ENCODE measurements around the gene COL19A1. TPM values are rescaled to one million over a fixed set of nuclear protein-coding genes. Genes with fewer than 3 reads are reported as not detected.

The COL19A1 gene
- total RNA-seq, 1 experiment from 2014 or later: not detected

DNA sequence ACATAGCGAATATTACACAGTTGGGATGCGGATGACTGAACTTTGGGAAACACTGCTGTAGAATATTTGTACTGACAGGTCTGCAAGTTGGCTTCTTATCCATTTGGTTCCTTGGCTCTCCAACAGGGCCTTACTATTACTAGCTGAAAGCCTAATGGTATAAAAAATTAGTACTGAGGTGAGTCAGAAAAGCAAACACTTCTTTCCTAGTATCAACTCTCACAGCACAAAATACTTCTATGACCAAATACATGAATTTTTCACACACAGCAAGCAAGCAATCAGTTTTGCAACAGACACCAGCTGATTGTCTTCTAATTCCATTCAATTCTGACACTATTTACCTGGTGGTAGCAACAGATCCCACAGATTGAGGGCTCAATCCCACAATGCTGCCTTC lies 268.2 kb downstream of the COL19A1 start:
- ATAC-seq (no peak), DNase-seq (ENCODE audit: low read depth, low spot score) (no peak)
- no peaks in the 10 kb centered on the region for H3K9me3 ChIP-seq (ENCODE audit: control insufficient read depth, insufficient read depth, low read depth, low read length)
- no peak overlapping the region for H3K27ac ChIP-seq (ENCODE audit: low read length)
- in situ Hi-C loops (cut with HindIII; ENCODE audit: low pct_unique_long_range_greater_than_20kb, low sequenced_read_pairs) (no loop called here), intact Hi-C loops (cut with micrococcal nuclease; ENCODE audit: unreplicated experiment) (no loop called here)
- no peak overlapping the region for H3K4me3 ChIP-seq (ENCODE audit: low read depth in 2 of 2, low read length in 2 of 2)
- BruUV-seq (replicated peaks): no TSS peak
- POLR2A ChIA-PET: no interaction called here
- no peaks in the 10 kb centered on the region for H3K4me1 ChIP-seq (ENCODE audit: control insufficient read depth, insufficient read depth, low read length)
- TF ChIP-seq SIN3A (IDR thresholded peaks at IDR 0.05; ENCODE audit: borderline replicate concordance, insufficient read depth, low read depth, low read length) (no peak), TCF7L2 (IDR thresholded peaks at IDR 0.05; ENCODE audit: low read depth, low read length) (no peak), POLR2AphosphoS5 (IDR thresholded peaks at IDR 0.05; ENCODE audit: low read depth, low read length) (no peak)
- TF ChIP-seq, protein P1, sequence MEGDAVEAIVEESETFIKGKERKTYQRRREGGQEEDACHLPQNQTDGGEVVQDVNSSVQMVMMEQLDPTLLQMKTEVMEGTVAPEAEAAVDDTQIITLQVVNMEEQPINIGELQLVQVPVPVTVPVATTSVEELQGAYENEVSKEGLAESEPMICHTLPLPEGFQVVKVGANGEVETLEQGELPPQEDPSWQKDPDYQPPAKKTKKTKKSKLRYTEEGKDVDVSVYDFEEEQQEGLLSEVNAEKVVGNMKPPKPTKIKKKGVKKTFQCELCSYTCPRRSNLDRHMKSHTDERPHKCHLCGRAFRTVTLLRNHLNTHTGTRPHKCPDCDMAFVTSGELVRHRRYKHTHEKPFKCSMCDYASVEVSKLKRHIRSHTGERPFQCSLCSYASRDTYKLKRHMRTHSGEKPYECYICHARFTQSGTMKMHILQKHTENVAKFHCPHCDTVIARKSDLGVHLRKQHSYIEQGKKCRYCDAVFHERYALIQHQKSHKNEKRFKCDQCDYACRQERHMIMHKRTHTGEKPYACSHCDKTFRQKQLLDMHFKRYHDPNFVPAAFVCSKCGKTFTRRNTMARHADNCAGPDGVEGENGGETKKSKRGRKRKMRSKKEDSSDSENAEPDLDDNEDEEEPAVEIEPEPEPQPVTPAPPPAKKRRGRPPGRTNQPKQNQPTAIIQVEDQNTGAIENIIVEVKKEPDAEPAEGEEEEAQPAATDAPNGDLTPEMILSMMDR (IDR thresholded peaks at IDR 0.05): no peak
- TF ChIP-seq, protein P2, sequence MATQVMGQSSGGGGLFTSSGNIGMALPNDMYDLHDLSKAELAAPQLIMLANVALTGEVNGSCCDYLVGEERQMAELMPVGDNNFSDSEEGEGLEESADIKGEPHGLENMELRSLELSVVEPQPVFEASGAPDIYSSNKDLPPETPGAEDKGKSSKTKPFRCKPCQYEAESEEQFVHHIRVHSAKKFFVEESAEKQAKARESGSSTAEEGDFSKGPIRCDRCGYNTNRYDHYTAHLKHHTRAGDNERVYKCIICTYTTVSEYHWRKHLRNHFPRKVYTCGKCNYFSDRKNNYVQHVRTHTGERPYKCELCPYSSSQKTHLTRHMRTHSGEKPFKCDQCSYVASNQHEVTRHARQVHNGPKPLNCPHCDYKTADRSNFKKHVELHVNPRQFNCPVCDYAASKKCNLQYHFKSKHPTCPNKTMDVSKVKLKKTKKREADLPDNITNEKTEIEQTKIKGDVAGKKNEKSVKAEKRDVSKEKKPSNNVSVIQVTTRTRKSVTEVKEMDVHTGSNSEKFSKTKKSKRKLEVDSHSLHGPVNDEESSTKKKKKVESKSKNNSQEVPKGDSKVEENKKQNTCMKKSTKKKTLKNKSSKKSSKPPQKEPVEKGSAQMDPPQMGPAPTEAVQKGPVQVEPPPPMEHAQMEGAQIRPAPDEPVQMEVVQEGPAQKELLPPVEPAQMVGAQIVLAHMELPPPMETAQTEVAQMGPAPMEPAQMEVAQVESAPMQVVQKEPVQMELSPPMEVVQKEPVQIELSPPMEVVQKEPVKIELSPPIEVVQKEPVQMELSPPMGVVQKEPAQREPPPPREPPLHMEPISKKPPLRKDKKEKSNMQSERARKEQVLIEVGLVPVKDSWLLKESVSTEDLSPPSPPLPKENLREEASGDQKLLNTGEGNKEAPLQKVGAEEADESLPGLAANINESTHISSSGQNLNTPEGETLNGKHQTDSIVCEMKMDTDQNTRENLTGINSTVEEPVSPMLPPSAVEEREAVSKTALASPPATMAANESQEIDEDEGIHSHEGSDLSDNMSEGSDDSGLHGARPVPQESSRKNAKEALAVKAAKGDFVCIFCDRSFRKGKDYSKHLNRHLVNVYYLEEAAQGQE (IDR thresholded peaks at IDR 0.05; ENCODE audit: insufficient read depth in 1 of 2, low read depth in 2 of 2, low read length in 1 of 2): no peak
- CTCF ChIA-PET: no interaction called here
- H3K27me3 ChIP-seq (ENCODE audit: control insufficient read depth, insufficient read depth, low read length): no peaks in the 10 kb centered on the region
- H3K36me3 ChIP-seq (ENCODE audit: control insufficient read depth, insufficient read depth, low read length): no peaks in the 10 kb centered on the region

DNA sequence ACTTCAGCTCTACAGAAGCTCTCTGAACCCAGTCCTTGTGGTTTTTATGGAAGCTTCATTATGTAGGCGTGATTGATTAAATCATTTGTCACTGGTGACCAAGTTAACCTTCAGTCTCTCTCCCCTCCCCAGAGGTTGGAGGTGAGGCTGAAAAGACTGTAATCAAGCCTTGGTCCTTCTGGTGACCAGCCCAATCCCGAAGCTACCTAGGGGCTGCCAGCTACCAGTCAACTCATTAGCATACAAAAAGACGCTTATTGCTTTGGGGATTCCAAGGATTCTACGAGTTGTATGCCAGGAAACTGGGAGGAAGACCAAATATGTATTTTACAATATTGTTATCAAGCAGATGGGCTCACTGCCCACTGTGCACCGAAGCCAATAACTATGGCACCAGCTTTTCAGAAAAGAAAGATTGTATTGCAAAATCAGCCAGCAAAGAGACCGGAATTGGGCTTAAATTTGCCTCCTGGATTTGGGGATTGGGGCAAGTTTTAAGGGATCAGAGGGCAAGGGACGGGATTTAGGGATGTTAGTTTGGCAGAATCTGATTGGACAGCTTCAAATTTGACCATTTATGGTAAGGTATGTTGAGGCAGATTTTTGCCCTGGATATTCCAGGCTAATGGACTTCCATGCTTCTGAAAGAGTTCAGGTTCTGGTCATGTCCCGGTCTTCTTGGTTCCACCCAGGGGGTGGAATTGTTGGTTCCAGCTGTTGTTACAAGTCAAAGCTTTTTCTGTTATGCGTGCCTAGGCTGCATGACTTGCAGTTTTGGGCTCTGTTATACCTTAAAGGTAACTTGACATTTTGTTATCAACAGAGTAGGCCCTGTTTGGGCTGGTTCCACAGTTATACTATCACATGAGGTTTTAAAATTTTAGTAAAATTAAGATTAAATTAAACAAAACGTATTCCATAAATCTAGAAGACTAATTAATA lies 269.1 kb downstream of the COL19A1 start:
- no TSS peak for BruUV-seq (replicated peaks)
- no peak for DNase-seq (ENCODE audit: low read depth, low spot score)
- CTCF ChIA-PET: no interaction called here
- in situ Hi-C loops (cut with HindIII; ENCODE audit: low pct_unique_long_range_greater_than_20kb, low sequenced_read_pairs) (no loop called here), intact Hi-C loops (cut with micrococcal nuclease; ENCODE audit: unreplicated experiment) (no loop called here)
- POLR2A ChIA-PET: no interaction called here
- ATAC-seq: no peak
- no peak overlapping the region for H3K27ac ChIP-seq (ENCODE audit: low read length)
- no peaks in the 10 kb centered on the region for H3K27me3 ChIP-seq (ENCODE audit: control insufficient read depth, insufficient read depth, low read length)
- H3K36me3 ChIP-seq (ENCODE audit: control insufficient read depth, insufficient read depth, low read length): no peaks in the 10 kb centered on the region
- H3K4me3 ChIP-seq (ENCODE audit: low read depth in 2 of 2, low read length in 2 of 2): no peak overlapping the region
- no peak for TF ChIP-seq TCF7L2 (IDR thresholded peaks at IDR 0.05; ENCODE audit: low read depth, low read length)
- TF ChIP-seq, protein P1 (IDR thresholded peaks at IDR 0.05): no peak
- TF ChIP-seq, protein P2 (IDR thresholded peaks at IDR 0.05; ENCODE audit: insufficient read depth in 1 of 2, low read depth in 2 of 2, low read length in 1 of 2): no peak
- H3K9me3 ChIP-seq (ENCODE audit: control insufficient read depth, insufficient read depth, low read depth, low read length): no peaks in the 10 kb centered on the region
- no peaks in the 10 kb centered on the region for H3K4me1 ChIP-seq (ENCODE audit: control insufficient read depth, insufficient read depth, low read length)
